ENCODE measurements around the gene KRTAP12-1. TPM values are rescaled to one million over a fixed set of nuclear protein-coding genes. Genes with fewer than 3 reads are reported as not detected.

Gene KRTAP12-1
- total and polyA plus RNA-seq, 9 of the 15 experiments (the other 6 are each of a cell fraction or from before 2014, with no cell fraction given), result not detected

- FAIRE-seq (no peak), DNase-seq (ENCODE audit: extremely low read depth in 1 of 4, low spot score in 3 of 4) (no peak), ATAC-seq (no peak)
- no TSS peak for BruUV-seq (replicated peaks)
- POLR2A ChIA-PET, result interaction anchor here (1.2 kb wide), 1 partner anchor 88 kb away, joined by 3 read pairs; no protein-coding TSS in a partner anchor
- Histone ChIP-seq H3K36me3 (ENCODE audit: control insufficient read depth, insufficient read depth, low read length) (no peaks in the 10 kb centered on the region), H3K79me2 (ENCODE audit: control insufficient read depth, insufficient read depth, low read length) (no peaks in the 10 kb centered on the region), H3K9me1 (ENCODE audit: control insufficient read depth, insufficient read depth, low read length) (no peaks in the 10 kb centered on the region), H3K4me2 (ENCODE audit: insufficient read depth, low read length) (no peak within 1 kb of the TSS), H3K27me3 (ENCODE audit: control insufficient read depth in 2 of 2, insufficient read depth in 2 of 2, low read length in 2 of 2) (peaks cover 11 to 52% of the 10 kb centered on the region in 2 experiments; a peak in 4 of 5 replicates), H3K9ac (ENCODE audit: insufficient read depth in 1 of 2, low read depth in 2 of 2, low read length in 2 of 2) (no peak within 1 kb of the TSS), H2AFZ (ENCODE audit: low read depth, low read length) (no peak within 1 kb of the TSS), H3K27ac (ENCODE audit: extremely low read depth, low read depth, low read length) (no peak within 1 kb of the TSS), H3K4me3 (no peak within 1 kb of the TSS), H3K4me1 (replicated peaks in 1 of 2; ENCODE audit: control insufficient read depth in 2 of 2, insufficient read depth in 2 of 2, low read length in 2 of 2) (peaks cover 0 to 8% of the 10 kb centered on the region in 2 experiments; a peak in 2 of 5 replicates), H4K20me1 (replicated peaks; ENCODE audit: control insufficient read depth, insufficient read depth, low read length) (no peaks in the 10 kb centered on the region), H3K9me3 (replicated peaks; ENCODE audit: control insufficient read depth, insufficient read depth, low read depth, low read length) (no peaks in the 10 kb centered on the region)
- CTCF ChIA-PET (ENCODE audit: low intra/inter-chr PET ratio), result no interaction called here
- TF ChIP-seq CAMTA2 (CRISPR knock-in tag; conservative IDR thresholded peaks at IDR 0.05) (no peak), HDGF (IDR thresholded peaks at IDR 0.05) (no peak), ZNF384 (IDR thresholded peaks at IDR 0.05; ENCODE audit: low read depth, low read length) (no peak), CREB3L1 (IDR thresholded peaks at IDR 0.05; ENCODE audit: borderline replicate concordance, low read depth) (no peak)
- 1% methylated on average over 9 of the region's 9 CpGs for WGBS (ENCODE audit: insufficient coverage, low coverage, missing lambda C conversion rate)
- intact Hi-C loops (cut with micrococcal nuclease) (no loop called here), in situ Hi-C loops (cut with MboI) (no loop called here)
Measured at GRCh38 chr21:44654576-44655175, 27.3 kb downstream of the KRTAP12-1 start, which contains the start of gene KRTAP12-4. Gene KRTAP12-4, minus strand, starts transcription at chr21:44654659. Its CDS starts 45 bp downstream, at chr21:44654614.
